Mesenchymal stem cell (in vitro differentiated cells and primary cell): Measurements from ENCODE around the gene RASAL2.
A peak's percentile ranks its signal among the peaks of the same experiment; 100 is the strongest.

Experiments
- DNase-seq: peaks from one replicate; pipeline ENCODE4 v3.0.0-alpha.2; 2013
- H2AFZ ChIP-seq: one replicate; pipeline ENCODE4 v1.6.1; 2013; ENCODE audit warnings: low read depth, mild to moderate bottlenecking, control low read depth, inconsistent platforms, low read length, moderate library complexity
- H2AK5ac ChIP-seq: 2 replicates; pipeline ENCODE4 v1.6.1; 2013; ENCODE audit warnings: low read length, moderate library complexity, mild to moderate bottlenecking, inconsistent platforms; ENCODE audit not compliant: severe bottlenecking
- H2BK120ac ChIP-seq: one replicate; pipeline ENCODE4 v1.6.1; 2013; ENCODE audit warnings: low read depth, mild to moderate bottlenecking, inconsistent platforms, low read length, moderate library complexity
- H2BK12ac ChIP-seq, 2 experiments: one replicate each; pipeline ENCODE4 v1.6.1; 2013; ENCODE audit warnings: inconsistent platforms in 2 of 2, low read length in 2 of 2, mild to moderate bottlenecking in 2 of 2, moderate library complexity in 2 of 2, control low read depth in 1 of 2
- H2BK15ac ChIP-seq: one replicate; pipeline ENCODE4 v1.6.1; 2013; ENCODE audit warnings: mild to moderate bottlenecking, low read depth, inconsistent platforms; ENCODE audit not compliant: poor library complexity, severe bottlenecking
- H2BK5ac ChIP-seq: 2 replicates; pipeline ENCODE4 v1.6.1; 2013; ENCODE audit warnings: low read depth, mild to moderate bottlenecking, low read length, control low read depth, inconsistent platforms; ENCODE audit not compliant: poor library complexity, severe bottlenecking
- H3K14ac ChIP-seq, 2 experiments: one replicate each; pipeline ENCODE4 v1.6.1; 2013; ENCODE audit warnings: inconsistent platforms in 2 of 2, low read length in 2 of 2, control low read depth in 1 of 2, mild to moderate bottlenecking in 1 of 2, moderate library complexity in 1 of 2
- H3K18ac ChIP-seq, 2 experiments: one replicate each; pipeline ENCODE4 v1.6.1; 2013; ENCODE audit warnings: inconsistent platforms in 2 of 2, low read length in 2 of 2, control low read depth in 1 of 2, low read depth in 1 of 2, mild to moderate bottlenecking in 1 of 2
- H3K23ac ChIP-seq, 2 experiments: one replicate each; pipeline ENCODE4 v1.6.1; 2013; ENCODE audit warnings: inconsistent platforms in 2 of 2, low read length in 2 of 2, mild to moderate bottlenecking in 2 of 2, moderate library complexity in 2 of 2, control low read depth in 1 of 2
- H3K27ac ChIP-seq: 2 replicates; pipeline ENCODE4 v1.5.1; 2013; ENCODE audit warnings: mild to moderate bottlenecking, moderate library complexity, low read length, control low read depth, inconsistent platforms; ENCODE audit not compliant: poor library complexity, severe bottlenecking
- H3K27me3 ChIP-seq, 2 experiments: 2 replicates each; pipeline versions ENCODE4 v1.6.1 to v1.7.0; 2013; ENCODE audit warnings: low read length in 2 of 2, mild to moderate bottlenecking in 2 of 2, moderate library complexity in 2 of 2, control low read depth in 1 of 2, inconsistent platforms in 1 of 2; ENCODE audit not compliant: control insufficient read depth in 1 of 2, insufficient read depth in 1 of 2
- H3K36me3 ChIP-seq, 2 experiments: 2 replicates each; pipeline versions ENCODE4 v1.6.1 to v1.7.0; 2013; ENCODE audit warnings: low read length in 2 of 2, control low read depth in 1 of 2, inconsistent platforms in 1 of 2, low read depth in 1 of 2, mild to moderate bottlenecking in 1 of 2; ENCODE audit not compliant: insufficient read depth in 2 of 2, control insufficient read depth in 1 of 2
- H3K4ac ChIP-seq, 2 experiments: one replicate each; pipeline ENCODE4 v1.6.1; 2013; ENCODE audit warnings: inconsistent platforms in 2 of 2, low read length in 2 of 2, mild to moderate bottlenecking in 2 of 2, moderate library complexity in 2 of 2, control low read depth in 1 of 2, low read depth in 1 of 2
- H3K4me1 ChIP-seq: 2 replicates; pipeline ENCODE4 v1.6.1; 2013; ENCODE audit warnings: low read depth, low read length, control low read depth; ENCODE audit not compliant: control insufficient read depth, insufficient read depth
- H3K4me2 ChIP-seq: 2 replicates; pipeline ENCODE4 v1.6.1; 2013; ENCODE audit warnings: low read length, mild to moderate bottlenecking, inconsistent platforms; ENCODE audit not compliant: poor library complexity, severe bottlenecking
- H3K4me3 ChIP-seq, 2 experiments: 2 replicates each; pipeline versions ENCODE4 v1.5.1 to v1.7.0; 2013; ENCODE audit warnings: low read length in 2 of 2, mild to moderate bottlenecking in 2 of 2, control low read depth in 1 of 2, low read depth in 1 of 2; ENCODE audit not compliant: insufficient read depth in 1 of 2
- H3K79me1 ChIP-seq: replicated peaks from 2 replicates; pipeline ENCODE4 v1.6.1; 2013; ENCODE audit warnings: mild to moderate bottlenecking, control low read depth, low read length, inconsistent platforms; ENCODE audit not compliant: poor library complexity, severe bottlenecking
- H3K9ac ChIP-seq: 2 replicates; pipeline ENCODE4 v1.7.0; 2013; ENCODE audit warnings: mild to moderate bottlenecking, low read length, moderate library complexity
- H3K9me3 ChIP-seq: 2 replicates; pipeline ENCODE4 v1.7.0; 2013; ENCODE audit warnings: mild to moderate bottlenecking, low read length; ENCODE audit not compliant: control insufficient read depth
- H4K8ac ChIP-seq: one replicate; pipeline ENCODE4 v1.6.1; 2013; ENCODE audit warnings: inconsistent platforms, mild to moderate bottlenecking, low read length, moderate library complexity
- H4K91ac ChIP-seq: one replicate; pipeline ENCODE4 v1.6.1; 2013; ENCODE audit warnings: mild to moderate bottlenecking, low read length, inconsistent platforms
- WGBS: methylation state at CpG from one replicate; pipeline ENCODE4 v1.1.7; 2013; ENCODE audit warnings: mixed read lengths; 5-methylcytosine and 5-hydroxymethylcytosine counted together

Gene RASAL2

GRCh38 chr1:178337091-178337706, 243.3 kb downstream of the RASAL2 start:
- Histone ChIP-seq H3K4me1 (no peaks in the 10 kb centered on the region), H3K27ac (no peak overlapping the region), H3K4ac (no peak overlapping the region), H2BK12ac (no peak overlapping the region), H2BK5ac (no peak overlapping the region), H2BK15ac (no peak overlapping the region), H2BK120ac (no peak overlapping the region), H4K91ac (no peak overlapping the region), H3K4me3 (no peak overlapping the region), H3K36me3 (no peaks in the 10 kb centered on the region), H3K23ac (no peak overlapping the region), H3K4me2 (no peak overlapping the region), H2AK5ac (no peak overlapping the region), H3K27me3 (no peaks in the 10 kb centered on the region), H4K8ac (no peak overlapping the region), H3K18ac (no peak overlapping the region), H2AFZ (no peak overlapping the region), H3K9me3 (no peaks in the 10 kb centered on the region), H3K14ac (no peak overlapping the region), H3K79me1 (peaks cover 11% of the 10 kb centered on the region), H3K9ac (no peak overlapping the region)
- DNase-seq = peak; percentile 40

GRCh38 chr1:178339834-178340233, 245.9 kb downstream of the RASAL2 start:
- H3K4ac ChIP-seq = no peak overlapping the region
- no peak overlapping the region for H3K4me3 ChIP-seq
- H3K36me3 ChIP-seq = no peaks in the 10 kb centered on the region
- H2BK5ac ChIP-seq = no peak overlapping the region
- H3K4me1 ChIP-seq = no peaks in the 10 kb centered on the region
- H2BK120ac ChIP-seq = no peak overlapping the region
- DNase-seq = no peak
- H3K27me3 ChIP-seq = no peaks in the 10 kb centered on the region
- no peak overlapping the region for H3K9ac ChIP-seq
- H3K79me1 ChIP-seq = peaks cover 9% of the 10 kb centered on the region
- no peak overlapping the region for H2BK15ac ChIP-seq
- 100% methylated on average over 1 of the region's 1 CpG for WGBS
- no peak overlapping the region for H3K23ac ChIP-seq
- no peak overlapping the region for H2AFZ ChIP-seq
- H3K14ac ChIP-seq = no peak overlapping the region
- H3K9me3 ChIP-seq = no peaks in the 10 kb centered on the region
- H3K4me2 ChIP-seq = no peak overlapping the region
- no peak overlapping the region for H4K91ac ChIP-seq
- H4K8ac ChIP-seq = no peak overlapping the region
- H3K27ac ChIP-seq = no peak overlapping the region
- no peak overlapping the region for H3K18ac ChIP-seq
- H2AK5ac ChIP-seq = no peak overlapping the region
- H2BK12ac ChIP-seq = no peak overlapping the region

- H4K8ac ChIP-seq = no peak overlapping the region
- H2AK5ac ChIP-seq = no peak overlapping the region
- H2BK12ac ChIP-seq = no peak overlapping the region
Observed at GRCh38 chr1:178341261-178341956, 247.5 kb downstream of the RASAL2 start.

GRCh38 chr1:178342745-178343144, 248.8 kb downstream of the RASAL2 start:
- Histone ChIP-seq H3K27me3 (no peaks in the 10 kb centered on the region), H3K4ac (no peak overlapping the region), H2AK5ac (no peak overlapping the region), H3K23ac (no peak overlapping the region), H2AFZ (no peak overlapping the region), H3K4me2 (no peak overlapping the region), H3K18ac (no peak overlapping the region), H3K9ac (no peak overlapping the region), H3K27ac (no peak overlapping the region), H3K79me1 (peaks cover 9% of the 10 kb centered on the region), H3K14ac (no peak overlapping the region), H4K8ac (no peak overlapping the region), H3K9me3 (no peaks in the 10 kb centered on the region), H3K4me3 (no peak overlapping the region), H2BK12ac (no peak overlapping the region), H3K36me3 (no peaks in the 10 kb centered on the region), H2BK15ac (no peak overlapping the region), H2BK120ac (no peak overlapping the region), H4K91ac (no peak overlapping the region), H3K4me1 (no peaks in the 10 kb centered on the region), H2BK5ac (no peak overlapping the region)
- WGBS = no CpG with 5 or more reads among the region's 2 CpGs
- DNase-seq = no peak

More at GRCh38 chr1:178341261-178341956, 247.5 kb downstream of the RASAL2 start:
- no peaks in the 10 kb centered on the region for H3K4me1 ChIP-seq
- H3K4ac ChIP-seq = no peak overlapping the region
- H4K91ac ChIP-seq = no peak overlapping the region
- DNase-seq = peak; percentile 73
- H3K18ac ChIP-seq = no peak overlapping the region
- H3K14ac ChIP-seq = no peak overlapping the region
- H3K4me2 ChIP-seq = peak overlapping the region; percentile 87
- peak overlapping the region; percentile 84 for H3K9ac ChIP-seq
- peaks cover 10% of the 10 kb centered on the region for H3K79me1 ChIP-seq
- H3K23ac ChIP-seq = no peak overlapping the region
- H2BK120ac ChIP-seq = no peak overlapping the region
- no peak overlapping the region for H2AFZ ChIP-seq
- peak overlapping the region; percentile 85 for H3K27ac ChIP-seq
- H2BK5ac ChIP-seq = no peak overlapping the region
- peak overlapping the region in 1 of 2 experiments; percentile 63 for H3K4me3 ChIP-seq
- no peaks in the 10 kb centered on the region for H3K27me3 ChIP-seq
- no peaks in the 10 kb centered on the region for H3K9me3 ChIP-seq
- H2BK15ac ChIP-seq = no peak overlapping the region
- H3K36me3 ChIP-seq = no peaks in the 10 kb centered on the region
- WGBS = 15% methylated on average over 10 of the region's 10 CpGs
